NT2/D1 (cell line): ENCODE data around the gene PSME1.

Source experiments
- DNase-seq: peaks from one replicate; pipeline ENCODE4 v3.0.0-alpha.2; 2011; ENCODE audit warnings: low read depth, low spot score
- H3K27me3 ChIP-seq: 2 replicates; pipeline ENCODE4 v1.6.0; 2011; ENCODE audit warnings: mild to moderate bottlenecking; ENCODE audit not compliant: insufficient read length, insufficient read depth
- H3K36me3 ChIP-seq: 2 replicates; pipeline ENCODE4 v1.6.1; 2011; ENCODE audit warnings: mild to moderate bottlenecking, low read length, mixed read lengths; ENCODE audit not compliant: insufficient read depth, insufficient read length
- H3K4me1 ChIP-seq: 2 replicates; pipeline ENCODE4 v1.5.1; 2011; ENCODE audit not compliant: insufficient read depth, insufficient read length
- H3K4me3 ChIP-seq: 2 replicates; pipeline ENCODE4 v1.5.1; 2011; ENCODE audit warnings: low read depth; ENCODE audit not compliant: insufficient read length
- H3K9ac ChIP-seq: 2 replicates; pipeline ENCODE4 v1.6.0; 2011; ENCODE audit warnings: low read depth; ENCODE audit not compliant: insufficient read length
- H3K9me3 ChIP-seq: 2 replicates; pipeline ENCODE4 v1.5.1; 2011; ENCODE audit warnings: mild to moderate bottlenecking, low read length; ENCODE audit not compliant: insufficient read depth
- SUZ12 ChIP-seq: IDR thresholded peaks from 2 replicates; pipeline ENCODE4 v1.6.1; 2011; ENCODE audit not compliant: insufficient read length, insufficient read depth; ENCODE audit errors: extremely low read depth
- YY1 ChIP-seq: IDR thresholded peaks from 2 replicates; pipeline ENCODE4 v1.6.1; 2011; ENCODE audit not compliant: insufficient read length, insufficient read depth
- ZNF274 ChIP-seq: IDR thresholded peaks from 2 replicates; pipeline ENCODE4 v1.6.1; 2011; ENCODE audit warnings: mild to moderate bottlenecking, low read depth, low read length

The PSME1 gene

GRCh38 chr14:24115422-24116127 is 20.4 kb upstream of the PSME1 start:
- Histone ChIP-seq H3K4me3 (peak overlapping the region; percentile 55), H3K36me3 (peaks cover 35% of the 10 kb centered on the region), H3K9me3 (no peaks in the 10 kb centered on the region), H3K4me1 (peaks cover 3% of the 10 kb centered on the region), H3K9ac (peak overlapping the region; percentile 65), H3K27me3 (no peaks in the 10 kb centered on the region)
- no peak for DNase-seq
- TF ChIP-seq SUZ12 = no peak
- no peak for TF ChIP-seq YY1
- no peak for TF ChIP-seq ZNF274

- H3K9me3 ChIP-seq = no peaks in the 10 kb centered on the region
- H3K27me3 ChIP-seq = no peaks in the 10 kb centered on the region
- peaks cover 42% of the 10 kb centered on the region for H3K36me3 ChIP-seq
- no peak for DNase-seq
- no peak overlapping the region for H3K9ac ChIP-seq
- no peak for TF ChIP-seq SUZ12
- no peak for TF ChIP-seq ZNF274
- peak overlapping the region; percentile 55 for H3K4me3 ChIP-seq
- peaks cover 3% of the 10 kb centered on the region for H3K4me1 ChIP-seq
Observed at GRCh38 chr14:24116128-24116814, 19.7 kb upstream of the PSME1 start.

GRCh38 chr14:24117179-24117578 is 18.8 kb upstream of the PSME1 start:
- no peak overlapping the region for H3K9ac ChIP-seq
- H3K36me3 ChIP-seq = peaks cover 44% of the 10 kb centered on the region
- no peaks in the 10 kb centered on the region for H3K9me3 ChIP-seq
- TF ChIP-seq YY1 (no peak), SUZ12 (no peak)
- no peaks in the 10 kb centered on the region for H3K27me3 ChIP-seq
- H3K4me3 ChIP-seq = no peak overlapping the region
- no peak for DNase-seq
- peaks cover 3% of the 10 kb centered on the region for H3K4me1 ChIP-seq

GRCh38 chr14:24119691-24120090 is 16.3 kb upstream of the PSME1 start:
- Histone ChIP-seq H3K36me3 (peaks cover 50% of the 10 kb centered on the region), H3K4me1 (peaks cover 3% of the 10 kb centered on the region), H3K4me3 (no peak overlapping the region), H3K27me3 (no peaks in the 10 kb centered on the region), H3K9ac (no peak overlapping the region), H3K9me3 (no peaks in the 10 kb centered on the region)
- DNase-seq = no peak
- TF ChIP-seq ZNF274 (no peak), SUZ12 (no peak), YY1 (no peak)

GRCh38 chr14:24121210-24121609 is 14.8 kb upstream of the PSME1 start:
- DNase-seq = no peak
- Histone ChIP-seq H3K36me3 (peaks cover 50% of the 10 kb centered on the region), H3K4me1 (peaks cover 3% of the 10 kb centered on the region)

GRCh38 chr14:24122416-24122815 is 13.6 kb upstream of the PSME1 start:
- H3K9ac ChIP-seq = no peak overlapping the region

More at GRCh38 chr14:24121210-24121609, 14.8 kb upstream of the PSME1 start:
- Histone ChIP-seq H3K27me3 (no peaks in the 10 kb centered on the region), H3K9ac (no peak overlapping the region), H3K9me3 (no peaks in the 10 kb centered on the region), H3K4me3 (no peak overlapping the region)
- no peak for TF ChIP-seq YY1
- TF ChIP-seq ZNF274 = no peak

GRCh38 chr14:24122898-24123297 is 13.1 kb upstream of the PSME1 start:
- H3K4me3 ChIP-seq = no peak overlapping the region
- H3K4me1 ChIP-seq = no peaks in the 10 kb centered on the region
- no peak for DNase-seq
- H3K27me3 ChIP-seq = no peaks in the 10 kb centered on the region
- no peaks in the 10 kb centered on the region for H3K9me3 ChIP-seq
- peaks cover 37% of the 10 kb centered on the region for H3K36me3 ChIP-seq
- no peak for TF ChIP-seq ZNF274
- no peak for TF ChIP-seq YY1
- no peak overlapping the region for H3K9ac ChIP-seq

More at GRCh38 chr14:24122416-24122815, 13.6 kb upstream of the PSME1 start:
- Histone ChIP-seq H3K36me3 (peaks cover 42% of the 10 kb centered on the region), H3K4me3 (no peak overlapping the region), H3K4me1 (no peaks in the 10 kb centered on the region), H3K9me3 (no peaks in the 10 kb centered on the region), H3K27me3 (no peaks in the 10 kb centered on the region)
- no peak for DNase-seq
- TF ChIP-seq ZNF274 (no peak), YY1 (no peak), SUZ12 (no peak)
